GM12878 (cell line): ENCODE measurements around the gene PLB1. TPM values are rescaled to one million over a fixed set of nuclear protein-coding genes. Genes with fewer than 3 reads are reported as not detected.

Experiments
- ATAC-seq: fragments of 200-7000 bp; cut with Tn5 transposase; 3 replicates; pipeline ENCODE4 v1.9.1; 2020; ENCODE audit warnings: mild to moderate bottlenecking, moderate library complexity
- BruUV-seq: library from RNA; stranded (reverse); fragments of 400-500 nt; replicated peaks from 2 replicates; lab custom pipeline; 2021; lab: Mats Ljungman, UMichigan
- CTCF ChIA-PET: fragments of 300-600 bp; sonication (Branson Sonifier 250); formaldehyde crosslinking; extraction: SDS; loops from one replicate; lab custom pipeline; 2021; ENCODE audit warnings: inconsistent platforms; lab: Yijun Ruan, JAX
- POLR2A ChIA-PET: fragments of 350-600 bp; formaldehyde crosslinking; extraction: SDS; loops from one replicate; lab custom pipeline; 2021; ENCODE audit warnings: inconsistent platforms; lab: Charles Lee
- RAD21 ChIA-PET: fragments of 300-600 bp; sonication (Branson Sonifier 250); formaldehyde crosslinking; loops from one replicate; lab custom pipeline; 2023; ENCODE audit warnings: antibody characterized with exemption; ENCODE audit not compliant: unreplicated experiment; lab: Charles Lee
- SMC1A ChIA-PET: fragments of 300-600 bp; sonication (Branson Sonifier 250); formaldehyde crosslinking; loops from one replicate; lab custom pipeline; 2023; ENCODE audit not compliant: unreplicated experiment, uncharacterized antibody; lab: Charles Lee
- DNase-seq: peaks from one replicate; pipeline ENCODE4 v3.0.0-alpha.2; 2011; ENCODE audit warnings: low read depth, low spot score
- FAIRE-seq: peaks from 3 replicates; lab custom pipeline; 2011; peaks lifted over from hg19 to GRCh38; lab: Jason Lieb, UNC
- H2AFZ ChIP-seq: 2 replicates; pipeline ENCODE4 v1.6.0; 2011; ENCODE audit warnings: low read depth, low read length, control low read depth; ENCODE audit not compliant: control insufficient read depth
- H3K27ac ChIP-seq: 2 replicates; pipeline ENCODE4 v1.5.1; 2011; ENCODE audit warnings: control low read depth; ENCODE audit not compliant: control insufficient read depth, insufficient read depth
- H3K27me3 ChIP-seq, 2 experiments: replicated peaks in 1 of 2; 2 replicates each; pipeline versions ENCODE4 v1.6.0 to v1.6.1; 2011; ENCODE audit warnings: low read length in 1 of 2; ENCODE audit not compliant: control insufficient read depth in 2 of 2, insufficient read depth in 2 of 2
- H3K36me3 ChIP-seq, 2 experiments: 2 replicates each; pipeline ENCODE4 v1.5.1; 2011; ENCODE audit warnings: low read length in 1 of 2; ENCODE audit not compliant: control insufficient read depth in 2 of 2, insufficient read depth in 2 of 2
- H3K4me1 ChIP-seq: 2 replicates; pipeline ENCODE4 v1.6.1; 2011; ENCODE audit warnings: mild to moderate bottlenecking, low read length, moderate library complexity, mixed read lengths; ENCODE audit not compliant: control insufficient read depth, insufficient read depth
- H3K4me2 ChIP-seq: 2 replicates; pipeline ENCODE4 v1.6.0; 2011; ENCODE audit warnings: control low read depth; ENCODE audit not compliant: control insufficient read depth, insufficient read depth
- H3K4me3 ChIP-seq: fragments of 200-600 bp; sonication (generic); 2 replicates; pipeline ENCODE4 v1.5.1; 2016
- H3K79me2 ChIP-seq: 2 replicates; pipeline ENCODE4 v1.6.0; 2011; ENCODE audit warnings: low read length; ENCODE audit not compliant: control insufficient read depth, insufficient read depth
- H3K9ac ChIP-seq: 2 replicates; pipeline ENCODE4 v1.8.0; 2011; ENCODE audit warnings: low read length, control low read depth, mixed read lengths; ENCODE audit not compliant: control insufficient read depth, insufficient read depth
- H3K9me3 ChIP-seq: replicated peaks from 3 replicates; pipeline ENCODE4 v1.5.1; 2011; ENCODE audit warnings: mild to moderate bottlenecking, low read length; ENCODE audit not compliant: control insufficient read depth, insufficient read depth
- H4K20me1 ChIP-seq: 2 replicates; pipeline ENCODE4 v1.6.0; 2011; ENCODE audit not compliant: control insufficient read depth, insufficient read depth
- ATF7 ChIP-seq: fragments of 450-650 bp; IDR thresholded peaks from 2 replicates; pipeline ENCODE4 v1.6.1; 2016; ENCODE audit warnings: low read depth, mild to moderate bottlenecking
- CREB1 ChIP-seq: IDR thresholded peaks from 2 replicates; pipeline ENCODE4 v1.6.1; 2012; ENCODE audit warnings: low read depth, mild to moderate bottlenecking, inconsistent platforms
- NR2F1 ChIP-seq: fragments of 450-650 bp; conservative IDR thresholded peaks from 2 replicates; pipeline ENCODE4 v1.6.1; 2017; ENCODE audit warnings: mild to moderate bottlenecking
- TAF1 ChIP-seq: IDR thresholded peaks from 2 replicates; pipeline ENCODE4 v1.6.1; 2011; ENCODE audit warnings: mild to moderate bottlenecking, low read depth, low read length, borderline replicate concordance
- ZNF24 ChIP-seq: fragments of 450-650 bp; IDR thresholded peaks from 2 replicates; pipeline ENCODE4 v1.6.1; 2017; ENCODE audit warnings: antibody characterized with exemption, mild to moderate bottlenecking
- WGBS: methylation state at CpG from one replicate; pipeline ENCODE4 v1.1.6; 2016; ENCODE audit warnings: low lambda C conversion rate; ENCODE audit not compliant: insufficient replicate concordance, insufficient coverage; ENCODE audit errors: missing lambda C conversion rate; 5-methylcytosine and 5-hydroxymethylcytosine counted together
- in situ Hi-C: fragments of 300-500 bp; cut with MboI; formaldehyde crosslinking; loops from 9 replicates; pipeline ENCODE4 v1.14.3; 2018; ENCODE audit warnings: mixed read lengths
- intact Hi-C: fragments of 100-400 bp; cut with micrococcal nuclease; formaldehyde crosslinking; loops from one replicate; pipeline ENCODE4 v1.14.2; 2022; ENCODE audit not compliant: unreplicated experiment
- polyA plus RNA-seq, 11 experiments: library from polyadenylated mRNA; depleted of rRNA in 4 of 11; unstranded in 6 of 11; stranded (reverse) in 5 of 11; fragments of >200 nt; fragmentation: Nextera tagmentation in 4 of 11; fragmentation: Illumina TruSeq in 1 of 11; extraction: Ambion mirVana in 4 of 11; extraction: Trizol in 1 of 11; gene quantifications; 1 replicate in 1 of 11; 2 replicates in 10 of 11; pipeline versions ENCODE4 v1.2.1 to v1.2.3, GENCODE V29; 2011 to 2016; ENCODE audit warnings: inconsistent platforms in 2 of 11, missing spikeins in 2 of 11, low read depth in 1 of 11
- total RNA-seq, 4 experiments: library from RNA; depleted of rRNA in 3 of 4; stranded (reverse); fragments of >200 nt in 3 of 4; fragmentation: Illumina TruSeq in 1 of 4; extraction: Trizol in 1 of 4; gene quantifications; 2 replicates each; pipeline versions ENCODE4 v1.2.1 to v1.2.3, GENCODE V29; 2013 to 2021
- TF ChIP-seq, protein P1 (sequence below): IDR thresholded peaks from 2 replicates; pipeline ENCODE4 v1.6.1; 2012; ENCODE audit warnings: mild to moderate bottlenecking, low read depth, low read length

The PLB1 gene
- total and polyA plus RNA-seq, 10 of the 15 experiments (the other 5 are each of a cell fraction or from before 2014, with no cell fraction given), result 0.03 to 0.49 (median 0.28) TPM

DNA sequence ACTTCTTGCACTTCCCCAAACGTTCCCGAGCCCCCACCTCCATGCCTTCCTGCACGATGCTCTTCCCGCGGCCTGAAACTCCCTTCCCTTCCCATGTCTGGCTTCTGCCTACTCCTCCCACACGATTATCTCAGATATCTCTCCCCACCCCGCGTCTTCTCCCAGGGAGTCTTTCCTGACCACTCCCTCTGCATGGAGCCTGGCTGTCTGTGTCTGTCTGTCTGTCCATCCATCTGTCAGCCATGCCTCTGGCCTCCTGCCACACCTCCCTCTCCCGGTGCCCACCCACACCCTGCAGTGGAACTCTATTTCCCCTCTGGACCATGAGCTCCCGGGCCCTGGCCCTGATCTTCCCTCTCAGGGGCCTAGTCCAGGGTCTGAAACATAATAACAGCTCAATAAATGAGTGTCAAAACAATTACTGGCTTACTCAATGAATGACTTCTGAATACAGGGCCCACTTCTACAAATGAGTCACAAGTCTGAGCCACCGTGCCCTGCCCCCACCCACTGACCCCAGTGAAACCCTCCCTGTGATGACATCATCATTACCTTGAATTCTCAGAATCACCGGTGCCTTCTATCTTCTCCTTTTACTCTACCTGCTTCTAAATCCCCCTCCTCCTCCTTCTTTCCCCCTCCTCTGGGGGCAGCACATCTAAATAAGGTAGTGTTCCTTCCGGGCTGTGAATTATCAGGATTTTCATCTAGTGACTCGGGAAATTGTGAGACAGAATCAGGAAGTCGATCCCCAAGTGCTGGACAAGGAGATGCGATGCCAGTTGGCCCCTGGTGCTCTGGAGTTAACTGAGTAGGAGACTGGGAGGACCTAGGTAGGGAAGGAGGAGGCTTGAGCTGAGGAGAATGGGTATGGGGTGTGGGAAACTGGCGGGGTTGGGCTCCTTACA, 46.1 kb upstream of the PLB1 start (continued):
- TF ChIP-seq ATF7 (peak; percentile 94), CREB1 (peak; percentile 43; the same call in 1 of the 2 replicates), NR2F1 (0 out of 2 replicates have a peak, but pooled peaks have one; percentile 20)

DNA sequence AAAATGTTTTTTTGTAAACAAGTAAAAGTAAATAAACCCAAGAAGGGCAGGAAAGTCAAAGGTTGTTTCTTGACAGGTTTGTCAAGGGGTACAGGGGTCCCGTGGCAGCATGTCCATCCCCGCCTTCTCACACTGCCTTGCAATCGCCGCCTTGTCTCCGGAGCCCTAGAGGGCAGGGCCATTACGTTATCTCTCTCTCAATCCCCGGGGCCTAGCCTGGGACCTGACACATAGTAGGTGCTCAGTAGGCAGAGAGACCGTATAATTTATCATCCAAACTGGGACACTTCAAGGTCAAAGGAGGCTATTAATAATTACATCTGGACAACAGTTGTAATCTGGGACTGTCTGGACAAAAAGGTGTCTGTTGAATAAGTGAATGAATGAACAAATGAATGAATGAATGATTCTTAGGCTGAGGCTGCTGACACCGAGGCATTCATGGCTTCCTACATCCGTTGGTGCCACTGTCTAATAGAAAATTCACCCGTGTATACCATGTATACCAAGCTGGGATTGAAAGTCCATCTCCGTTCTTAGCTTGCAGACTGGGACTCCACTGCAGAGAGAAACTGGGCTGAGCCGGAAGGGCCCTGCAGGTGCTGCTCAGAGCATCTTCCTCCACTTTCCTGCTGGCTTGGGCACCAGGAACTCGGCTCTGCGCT, 44.8 kb upstream of the PLB1 start:
- CTCF ChIA-PET, result no interaction called here
- FAIRE-seq, result no peak
- H3K9me3 ChIP-seq, result no peaks in the 10 kb centered on the region
- no peak for ATAC-seq
- WGBS, result 41% methylated on average over 15 of the region's 15 CpGs
- 0 out of 2 replicates have a peak, but pooled peaks cover 3% of the 10 kb centered on the region for H3K4me1 ChIP-seq
- no TSS peak for BruUV-seq
- H3K36me3 ChIP-seq, result no peaks in the 10 kb centered on the region
- H3K27me3 ChIP-seq, result no peaks in the 10 kb centered on the region
- POLR2A ChIA-PET, result no interaction called here
- H2AFZ ChIP-seq, result no peak overlapping the region
- in situ Hi-C loops (no loop called here), intact Hi-C loops (no loop called here)
- RAD21 ChIA-PET, result no interaction called here
- TF ChIP-seq ZNF24 (peak; percentile 59; the same call in 1 of the 2 replicates), TAF1 (no peak)
- TF ChIP-seq, protein P1, sequence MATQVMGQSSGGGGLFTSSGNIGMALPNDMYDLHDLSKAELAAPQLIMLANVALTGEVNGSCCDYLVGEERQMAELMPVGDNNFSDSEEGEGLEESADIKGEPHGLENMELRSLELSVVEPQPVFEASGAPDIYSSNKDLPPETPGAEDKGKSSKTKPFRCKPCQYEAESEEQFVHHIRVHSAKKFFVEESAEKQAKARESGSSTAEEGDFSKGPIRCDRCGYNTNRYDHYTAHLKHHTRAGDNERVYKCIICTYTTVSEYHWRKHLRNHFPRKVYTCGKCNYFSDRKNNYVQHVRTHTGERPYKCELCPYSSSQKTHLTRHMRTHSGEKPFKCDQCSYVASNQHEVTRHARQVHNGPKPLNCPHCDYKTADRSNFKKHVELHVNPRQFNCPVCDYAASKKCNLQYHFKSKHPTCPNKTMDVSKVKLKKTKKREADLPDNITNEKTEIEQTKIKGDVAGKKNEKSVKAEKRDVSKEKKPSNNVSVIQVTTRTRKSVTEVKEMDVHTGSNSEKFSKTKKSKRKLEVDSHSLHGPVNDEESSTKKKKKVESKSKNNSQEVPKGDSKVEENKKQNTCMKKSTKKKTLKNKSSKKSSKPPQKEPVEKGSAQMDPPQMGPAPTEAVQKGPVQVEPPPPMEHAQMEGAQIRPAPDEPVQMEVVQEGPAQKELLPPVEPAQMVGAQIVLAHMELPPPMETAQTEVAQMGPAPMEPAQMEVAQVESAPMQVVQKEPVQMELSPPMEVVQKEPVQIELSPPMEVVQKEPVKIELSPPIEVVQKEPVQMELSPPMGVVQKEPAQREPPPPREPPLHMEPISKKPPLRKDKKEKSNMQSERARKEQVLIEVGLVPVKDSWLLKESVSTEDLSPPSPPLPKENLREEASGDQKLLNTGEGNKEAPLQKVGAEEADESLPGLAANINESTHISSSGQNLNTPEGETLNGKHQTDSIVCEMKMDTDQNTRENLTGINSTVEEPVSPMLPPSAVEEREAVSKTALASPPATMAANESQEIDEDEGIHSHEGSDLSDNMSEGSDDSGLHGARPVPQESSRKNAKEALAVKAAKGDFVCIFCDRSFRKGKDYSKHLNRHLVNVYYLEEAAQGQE, result no peak
- H3K9ac ChIP-seq, result no peak overlapping the region
- H3K4me2 ChIP-seq, result no peak overlapping the region
- SMC1A ChIA-PET, result no interaction called here
- H3K27ac ChIP-seq, result no peak overlapping the region
- no peaks in the 10 kb centered on the region for H4K20me1 ChIP-seq
- no peak overlapping the region for H3K4me3 ChIP-seq
- H3K79me2 ChIP-seq, result no peaks in the 10 kb centered on the region
- no peak for DNase-seq
